ENCODE results near the gene SORBS1.

Gene SORBS1

GRCh38 chr10:95363303-95363912 lies 197.8 kb downstream of the SORBS1 start:
- TF ChIP-seq CTCF (IDR thresholded peaks at IDR 0.05; ENCODE audit: low read depth, low read length), result peak; percentile 84
- DNase-seq (ENCODE audit: low read depth in 2 of 2), result peak; percentile 80 to 81
- H3K4me3 ChIP-seq (replicated peaks in 1 of 2; ENCODE audit: low read depth in 2 of 2, low read length in 2 of 2), result no peak overlapping the region

- TF ChIP-seq CTCF (IDR thresholded peaks at IDR 0.05; ENCODE audit: low read depth, low read length), result no peak
- peak; percentile 35 to 42 for DNase-seq (ENCODE audit: low read depth in 2 of 2)
- H3K4me3 ChIP-seq (replicated peaks in 1 of 2; ENCODE audit: low read depth in 2 of 2, low read length in 2 of 2), result no peak overlapping the region
Observed at GRCh38 chr10:95360122-95360714, 201.0 kb downstream of the SORBS1 start.

GRCh38 chr10:95359466-95359865 lies 201.7 kb downstream of the SORBS1 start:
- no peak overlapping the region for H3K4me3 ChIP-seq (replicated peaks in 1 of 2; ENCODE audit: low read depth in 2 of 2, low read length in 2 of 2)
- no peak for TF ChIP-seq CTCF (IDR thresholded peaks at IDR 0.05; ENCODE audit: low read depth, low read length)
- no peak for DNase-seq (ENCODE audit: low read depth in 2 of 2)

- TF ChIP-seq CTCF (IDR thresholded peaks at IDR 0.05; ENCODE audit: low read depth, low read length), result no peak
- H3K4me3 ChIP-seq (replicated peaks in 1 of 2; ENCODE audit: low read depth in 2 of 2, low read length in 2 of 2), result no peak overlapping the region
- no peak for DNase-seq (ENCODE audit: low read depth in 2 of 2)
Observed at GRCh38 chr10:95356190-95356955, 204.8 kb downstream of the SORBS1 start.

GRCh38 chr10:95355301-95355700 lies 205.9 kb downstream of the SORBS1 start:
- no peak overlapping the region for H3K4me3 ChIP-seq (replicated peaks in 1 of 2; ENCODE audit: low read depth in 2 of 2, low read length in 2 of 2)
- TF ChIP-seq CTCF (IDR thresholded peaks at IDR 0.05; ENCODE audit: low read depth, low read length), result no peak
- no peak for DNase-seq (ENCODE audit: low read depth in 2 of 2)

- no peak overlapping the region for H3K4me3 ChIP-seq (replicated peaks in 1 of 2; ENCODE audit: low read depth in 2 of 2, low read length in 2 of 2)
- DNase-seq (ENCODE audit: low read depth in 2 of 2), result no peak
- no peak for TF ChIP-seq CTCF (IDR thresholded peaks at IDR 0.05; ENCODE audit: low read depth, low read length)
Observed at GRCh38 chr10:95354110-95354509, 207.1 kb downstream of the SORBS1 start.

Measured in cardiac fibroblast (primary cell).